K562 (cell line): ENCODE data around the gene ARHGAP24. TPM values are rescaled to one million over a fixed set of nuclear protein-coding genes. Genes with fewer than 3 reads are reported as not detected.

ENCODE experiments used
- ATAC-seq: fragments of 200-7000 bp; cut with Tn5 transposase; 3 replicates; pipeline ENCODE4 v1.9.1; 2020; ENCODE audit warnings: moderate library complexity
- BruUV-seq: library from RNA; stranded (reverse); fragments of 400-500 nt; replicated peaks from 2 replicates; lab custom pipeline; 2021; lab: Mats Ljungman, UMichigan
- CTCF ChIA-PET: fragments of 300-600 bp; formaldehyde crosslinking; extraction: SDS; loops from one replicate; lab custom pipeline; 2021; ENCODE audit warnings: low intra/inter-chr PET ratio; lab: Yijun Ruan, JAX
- POLR2A ChIA-PET: fragments of 300-600, 350-650 bp; sonication (Branson Sonifier 250); formaldehyde crosslinking; extraction: SDS; loops from one replicate; lab custom pipeline; 2021; ENCODE audit warnings: antibody characterized with exemption, inconsistent platforms; lab: Yijun Ruan, JAX
- DNase-seq, 4 experiments: peaks; one replicate each; pipeline versions ENCODE4 v3.0.0 to v3.0.0-alpha.2; 2011 to 2018; ENCODE audit warnings: low spot score in 3 of 4, mixed read lengths in 3 of 4; ENCODE audit errors: extremely low read depth in 1 of 4
- FAIRE-seq: peaks from 2 replicates; lab custom pipeline; 2011; peaks lifted over from hg19 to GRCh38; lab: Jason Lieb, UNC
- H2AFZ ChIP-seq: 2 replicates; pipeline ENCODE4 v1.6.0; 2011; ENCODE audit warnings: low read depth, low read length, control low read depth, inconsistent platforms
- H3K27ac ChIP-seq: fragments of 200-600 bp; 3 replicates; pipeline ENCODE4 v1.8.0; 2011; ENCODE audit warnings: low read depth, mild to moderate bottlenecking, control low read depth, inconsistent platforms, low read length, moderate library complexity, mixed read lengths; ENCODE audit errors: extremely low read depth
- H3K27me3 ChIP-seq, 2 experiments: fragments of 300-600 bp in 1 of 2; 2 replicates in 1 of 2; 3 replicates in 1 of 2; pipeline versions ENCODE4 v1.6.0 to v1.8.0; 2011; ENCODE audit warnings: inconsistent platforms in 2 of 2, low read length in 2 of 2, mild to moderate bottlenecking in 1 of 2, mixed read lengths in 1 of 2, moderate library complexity in 1 of 2; ENCODE audit not compliant: control insufficient read depth in 2 of 2, insufficient read depth in 2 of 2
- H3K36me3 ChIP-seq: fragments of 300-600 bp; 3 replicates; pipeline ENCODE4 v1.8.0; 2011; ENCODE audit warnings: mild to moderate bottlenecking, low read length, inconsistent platforms; ENCODE audit not compliant: control insufficient read depth, insufficient read depth
- H3K4me1 ChIP-seq, 2 experiments: fragments of 200-600 bp in 1 of 2; replicated peaks in 1 of 2; 2 replicates in 1 of 2; 3 replicates in 1 of 2; pipeline versions ENCODE4 v1.5.1 to v1.8.0; 2011; ENCODE audit warnings: inconsistent platforms in 2 of 2, low read length in 2 of 2, mild to moderate bottlenecking in 1 of 2, mixed read lengths in 1 of 2, moderate library complexity in 1 of 2; ENCODE audit not compliant: control insufficient read depth in 2 of 2, insufficient read depth in 2 of 2
- H3K4me2 ChIP-seq: 2 replicates; pipeline ENCODE4 v1.6.1; 2011; ENCODE audit warnings: low read length, control low read depth, inconsistent platforms, mixed read lengths; ENCODE audit not compliant: insufficient read depth
- H3K4me3 ChIP-seq: fragments of 200-600 bp; sonication (generic), shearing (Covaris generic); 2 replicates; pipeline ENCODE4 v1.5.1; 2016; ENCODE audit warnings: control low read depth, inconsistent platforms
- H3K79me2 ChIP-seq: fragments of 200-600 bp; 3 replicates; pipeline ENCODE4 v1.8.0; 2011; ENCODE audit warnings: low read length, inconsistent platforms; ENCODE audit not compliant: control insufficient read depth, insufficient read depth
- H3K9ac ChIP-seq, 2 experiments: 2 replicates each; pipeline versions ENCODE4 v1.6.0 to v1.6.1; 2011; ENCODE audit warnings: low read depth in 2 of 2, low read length in 2 of 2, control low read depth in 1 of 2, inconsistent platforms in 1 of 2, mild to moderate bottlenecking in 1 of 2, mixed read lengths in 1 of 2; ENCODE audit not compliant: insufficient read depth in 1 of 2
- H3K9me1 ChIP-seq: one replicate; pipeline ENCODE4 v1.6.0; 2011; ENCODE audit warnings: inconsistent platforms, mild to moderate bottlenecking, low read length, moderate library complexity; ENCODE audit not compliant: control insufficient read depth, insufficient read depth
- H3K9me3 ChIP-seq: replicated peaks from 2 replicates; pipeline ENCODE4 v1.5.1; 2011; ENCODE audit warnings: low read depth, low read length, inconsistent platforms; ENCODE audit not compliant: control insufficient read depth, insufficient read depth
- H4K20me1 ChIP-seq: replicated peaks from 2 replicates; pipeline ENCODE4 v1.6.1; 2011; ENCODE audit warnings: low read length, inconsistent platforms, mixed read lengths; ENCODE audit not compliant: control insufficient read depth, insufficient read depth
- CREM ChIP-seq: IDR thresholded peaks from 2 replicates; pipeline ENCODE4 v1.6.1; 2014; ENCODE audit warnings: antibody characterized with exemption, low read depth
- CTCFL ChIP-seq: IDR thresholded peaks from 2 replicates; pipeline ENCODE4 v1.6.1; 2011; ENCODE audit warnings: borderline replicate concordance, low read depth, mild to moderate bottlenecking, moderate library complexity, low read length; ENCODE audit not compliant: insufficient read depth, poor library complexity, severe bottlenecking
- EP300 ChIP-seq: IDR thresholded peaks from 2 replicates; pipeline ENCODE4 v1.6.1; 2012; ENCODE audit warnings: low read length, improper control_type of control experiment
- FOSL1 ChIP-seq: fragments of 200-800 bp; sonication (Bioruptor generic); conservative IDR thresholded peaks from 2 replicates; pipeline ENCODE4 v1.6.1; 2016; ENCODE audit warnings: missing genetic modification characterization, missing compliant biosample characterization
- HDAC1 ChIP-seq, 2 experiments: fragments of 450-650 bp; IDR thresholded peaks; 2 replicates each; pipeline ENCODE4 v1.6.1; 2016 to 2017; ENCODE audit warnings: inconsistent platforms in 1 of 2, mild to moderate bottlenecking in 1 of 2, moderate library complexity in 1 of 2
- NCOA4 ChIP-seq: fragments of 450-650 bp; IDR thresholded peaks from 2 replicates; pipeline ENCODE4 v1.6.1; 2018; ENCODE audit warnings: mild to moderate bottlenecking; ENCODE audit not compliant: partially characterized antibody
- NCOA6 ChIP-seq: fragments of 450-650 bp; IDR thresholded peaks from 2 replicates; pipeline ENCODE4 v1.6.1; 2017; ENCODE audit warnings: mild to moderate bottlenecking
- RBM22 ChIP-seq: fragments of 200-400 bp; formaldehyde crosslinking; IDR thresholded peaks from 2 replicates; pipeline ENCODE4 v1.6.1; 2018; ENCODE audit warnings: low read length, low read depth; ENCODE audit not compliant: poor library complexity, severe bottlenecking
- SNAPC5 ChIP-seq: fragments of 250-450 bp; sonication (Bioruptor Pico); IDR thresholded peaks from 2 replicates; pipeline ENCODE4 v1.8.0; 2021; ENCODE audit warnings: moderate library complexity, mild to moderate bottlenecking, inconsistent platforms
- TAF1 ChIP-seq: IDR thresholded peaks from 2 replicates; pipeline ENCODE4 v1.6.1; 2011; ENCODE audit warnings: mild to moderate bottlenecking, low read length, moderate library complexity; ENCODE audit not compliant: insufficient read depth, control insufficient read depth, severe bottlenecking; ENCODE audit errors: extremely low read depth
- XRCC4 ChIP-seq: IDR thresholded peaks from one replicate; pipeline ENCODE4 v1.6.1; 2011; ENCODE audit not compliant: insufficient read depth, insufficient read length; ENCODE audit errors: extremely low read depth
- ZBTB26 ChIP-seq: fragments of 450-650 bp; formaldehyde crosslinking; IDR thresholded peaks from 2 replicates; pipeline ENCODE4 v1.4.0; 2022; ENCODE audit warnings: missing genetic modification characterization
- ZKSCAN8 ChIP-seq: fragments of 200-800 bp; sonication (Bioruptor generic); IDR thresholded peaks from 2 replicates; pipeline ENCODE4 v1.6.1; 2016; ENCODE audit warnings: missing genetic modification characterization, missing compliant biosample characterization
- WGBS: fragments of 100-300 bp; shearing (Covaris generic); methylation state at CpG from one replicate; pipeline ENCODE4 v1.1.6; 2016; ENCODE audit warnings: low coverage, mixed read lengths; ENCODE audit not compliant: insufficient coverage; ENCODE audit errors: missing lambda C conversion rate; 5-methylcytosine and 5-hydroxymethylcytosine counted together
- in situ Hi-C: fragments of 300-500 bp; cut with MboI; formaldehyde crosslinking; loops from 4 replicates; pipeline ENCODE4 v1.15.0; 2018; ENCODE audit warnings: inconsistent platforms, mixed read lengths
- intact Hi-C: fragments of 100-400 bp; cut with micrococcal nuclease; formaldehyde crosslinking; loops from 2 replicates; pipeline ENCODE4 v1.14.2; 2022
- polyA plus RNA-seq, 8 experiments: library from polyadenylated mRNA; depleted of rRNA in 4 of 8; stranded (reverse) in 5 of 8; unstranded in 3 of 8; fragments of >200 nt; fragmentation: Nextera tagmentation in 2 of 8; fragmentation: Illumina TruSeq in 1 of 8; extraction: Ambion mirVana in 2 of 8; extraction: Trizol in 1 of 8; gene quantifications; 2 replicates each; pipeline versions ENCODE4 v1.2.1 to v1.2.3, GENCODE V29; 2011 to 2014; ENCODE audit warnings: inconsistent platforms in 1 of 8, missing spikeins in 1 of 8
- total RNA-seq, 7 experiments: library from RNA; depleted of rRNA in 6 of 7; stranded (reverse); fragments of >200 nt in 6 of 7; fragmentation: Illumina TruSeq in 2 of 7; extraction: Trizol in 2 of 7; gene quantifications; 2 replicates each; pipeline versions ENCODE4 v1.2.1 to v1.2.3, GENCODE V29; 2011 to 2021; ENCODE audit warnings: low replicate concordance in 1 of 7

The ARHGAP24 gene
- total and polyA plus RNA-seq, 9 of the 15 experiments (the other 6 are each of a cell fraction or from before 2014, with no cell fraction given) = 8.0 to 22.6 (median 14.0) TPM

- ATAC-seq (no peak), FAIRE-seq (no peak), DNase-seq (no peak)
- Histone ChIP-seq H3K36me3 (no peaks in the 10 kb centered on the region), H3K27me3 (peaks cover 0 to 5% of the 10 kb centered on the region in 2 experiments; a peak in 2 of 5 replicates), H2AFZ (no peak overlapping the region), H3K9me1 (no peaks in the 10 kb centered on the region), H3K4me3 (no peak overlapping the region), H3K9me3 (no peaks in the 10 kb centered on the region), H3K9ac (no peak overlapping the region), H3K4me1 (no peaks in the 10 kb centered on the region), H4K20me1 (no peaks in the 10 kb centered on the region), H3K27ac (no peak overlapping the region), H3K79me2 (no peaks in the 10 kb centered on the region), H3K4me2 (no peak overlapping the region)
- POLR2A ChIA-PET = no interaction called here
- WGBS = 0% methylated on average over 2 of the region's 2 CpGs
- in situ Hi-C loops = no loop called here
- CTCF ChIA-PET = no interaction called here
- no TSS peak for BruUV-seq
- no peak for TF ChIP-seq ZBTB26 (CRISPR knock-in tag)
- TF ChIP-seq ZKSCAN8 = no peak
- no peak for TF ChIP-seq XRCC4
- TF ChIP-seq HDAC1 (IDR thresholded peaks at IDR 0.05) = no peak
- TF ChIP-seq RBM22 = no peak
- no peak for TF ChIP-seq EP300
- TF ChIP-seq NCOA6 = no peak
- no peak for TF ChIP-seq SNAPC5
- TF ChIP-seq FOSL1 (tag) = no peak
- no peak for TF ChIP-seq CTCFL
- TF ChIP-seq NCOA4 = no peak
- no peak for TF ChIP-seq CREM
- TF ChIP-seq TAF1 = no peak
- intact Hi-C loops = loop anchor here (10.0 kb wide), 1 partner anchor 232 kb away; no protein-coding TSS in a partner anchor
Measured at GRCh38 chr4:85512446-85513205, 37.7 kb downstream of the ARHGAP24 start.
